WI38 (cell line): ENCODE measurements around the gene RBKS.

Experiments
- H3K4me3 ChIP-seq: 2 replicates; pipeline ENCODE4 v1.5.1; 2011; ENCODE audit warnings: low read depth, mild to moderate bottlenecking, control low read depth, low read length
- CTCF ChIP-seq: IDR thresholded peaks from 2 replicates; pipeline ENCODE4 v1.5.1; 2012; ENCODE audit warnings: low read depth, mild to moderate bottlenecking, control low read depth, low read length

Gene RBKS

GRCh38 chr2:27914041-27914804 lies 24.0 kb upstream of the RBKS start:
- TF ChIP-seq CTCF = no peak
- no peak overlapping the region for H3K4me3 ChIP-seq

- TF ChIP-seq CTCF = no peak
- H3K4me3 ChIP-seq = no peak overlapping the region
These were observed 22.3 kb upstream of the RBKS start for GRCh38 chr2:27912512-27912911.

GRCh38 chr2:27911458-27912210 lies 21.4 kb upstream of the RBKS start:
- TF ChIP-seq CTCF = no peak
- no peak overlapping the region for H3K4me3 ChIP-seq

- H3K4me3 ChIP-seq = no peak overlapping the region
- TF ChIP-seq CTCF = no peak
These were observed 19.7 kb upstream of the RBKS start for GRCh38 chr2:27909901-27910300.

- no peak overlapping the region for H3K4me3 ChIP-seq
- TF ChIP-seq CTCF = no peak
These were observed 17.4 kb upstream of the RBKS start for GRCh38 chr2:27907547-27907946.

- H3K4me3 ChIP-seq = no peak overlapping the region
- TF ChIP-seq CTCF = no peak
These were observed 15.9 kb upstream of the RBKS start for GRCh38 chr2:27906074-27906473.

- TF ChIP-seq CTCF = no peak
- H3K4me3 ChIP-seq = no peak overlapping the region
These were observed 14.1 kb upstream of the RBKS start for GRCh38 chr2:27904405-27904665.
